ENCODE data around the gene KIAA0586.
"Not testable (repeated sequence)": the region's sequence is repeated elsewhere in the genome, so short reads cannot be mapped to it uniquely, and the experiment has no call there.

KIAA0586 gene

GRCh38 chr14:58427281-58428117 lies at the start of gene KIAA0586, which contains the start of gene TIMM9:
Gene KIAA0586, plus strand, starts transcription at chr14:58427719. Its CDS starts 546 bp downstream, at chr14:58428265.
Gene TIMM9, minus strand, starts transcription at chr14:58427531. Its CDS starts 15,586 bp downstream, at chr14:58411945.
- DNase-seq = peak; percentile 94

- no peak for DNase-seq
Measured at GRCh38 chr14:58390830-58391229, 36.7 kb upstream of the KIAA0586 start.

- DNase-seq = no peak
Measured at GRCh38 chr14:58395562-58395811, 32.0 kb upstream of the KIAA0586 start.

GRCh38 chr14:58395812-58396788 lies 31.4 kb upstream of the KIAA0586 start, which contains the start of gene TOMM20L:
Gene TOMM20L, plus strand, starts transcription at chr14:58395930. Its CDS starts 28 bp downstream, at chr14:58395958.
- DNase-seq = peak; percentile 91

- DNase-seq = no peak
Measured at GRCh38 chr14:58397156-58397555, 30.4 kb upstream of the KIAA0586 start.

- no peak for DNase-seq
Measured at GRCh38 chr14:58398495-58398894, 29.0 kb upstream of the KIAA0586 start.

- DNase-seq = no peak
Measured at GRCh38 chr14:58398895-58399294, 28.6 kb upstream of the KIAA0586 start.

GRCh38 chr14:58401587-58401986 lies 25.9 kb upstream of the KIAA0586 start:
- DNase-seq = no peak

- no peak for DNase-seq
Measured at GRCh38 chr14:58408681-58409215, 18.8 kb upstream of the KIAA0586 start.

- DNase-seq = no peak
Measured at GRCh38 chr14:58414845-58415244, 12.7 kb upstream of the KIAA0586 start.

GRCh38 chr14:58415636-58416547 lies 11.6 kb upstream of the KIAA0586 start:
- no peak for DNase-seq

GRCh38 chr14:58416934-58417333 lies 10.6 kb upstream of the KIAA0586 start:
- not testable (repeated sequence) for DNase-seq

GRCh38 chr14:58426670-58427280 lies 744 bp upstream of the KIAA0586 start:
- DNase-seq = peak; percentile 81

GRCh38 chr14:58428118-58428683 lies 682 bp downstream of the KIAA0586 start:
- DNase-seq = no peak

GRCh38 chr14:58430156-58430555 lies 2.6 kb downstream of the KIAA0586 start:
- no peak for DNase-seq

- DNase-seq = no peak
Measured at GRCh38 chr14:58439476-58439875, 12.0 kb downstream of the KIAA0586 start.

- DNase-seq = no peak
Measured at GRCh38 chr14:58444627-58445026, 17.1 kb downstream of the KIAA0586 start.

- no peak for DNase-seq
Measured at GRCh38 chr14:58455593-58456265, 28.2 kb downstream of the KIAA0586 start.

GRCh38 chr14:58460772-58461171 lies 33.3 kb downstream of the KIAA0586 start:
- DNase-seq = no peak

- no peak for DNase-seq
Measured at GRCh38 chr14:58463147-58463546, 35.6 kb downstream of the KIAA0586 start.

- no peak for DNase-seq
Measured at GRCh38 chr14:58464652-58465051, 37.1 kb downstream of the KIAA0586 start.

Data from activated CD8-positive, alpha-beta memory T cell treated with anti-CD3 and anti-CD28 coated beads, Interleukin-2, amount 50 U/mL, for 48 hours (primary cell).